GM18519 (cell line): ENCODE results near the gene MTURN.
"Not testable (repeated sequence)": the region's sequence is repeated elsewhere in the genome, so short reads cannot be mapped to it uniquely, and the experiment has no call there.

Experiments
- ATAC-seq: cut with Tn5 transposase; IDR thresholded peaks from one replicate; pipeline ENCODE4 v1.9.1; 2021; ENCODE audit warnings: mild to moderate bottlenecking, moderate library complexity; ENCODE audit not compliant: unreplicated experiment, low FRiP score

Gene MTURN

GRCh38 chr7:30176463-30177109 lies 41.8 kb downstream of the MTURN start:
- no peak for ATAC-seq

DNA sequence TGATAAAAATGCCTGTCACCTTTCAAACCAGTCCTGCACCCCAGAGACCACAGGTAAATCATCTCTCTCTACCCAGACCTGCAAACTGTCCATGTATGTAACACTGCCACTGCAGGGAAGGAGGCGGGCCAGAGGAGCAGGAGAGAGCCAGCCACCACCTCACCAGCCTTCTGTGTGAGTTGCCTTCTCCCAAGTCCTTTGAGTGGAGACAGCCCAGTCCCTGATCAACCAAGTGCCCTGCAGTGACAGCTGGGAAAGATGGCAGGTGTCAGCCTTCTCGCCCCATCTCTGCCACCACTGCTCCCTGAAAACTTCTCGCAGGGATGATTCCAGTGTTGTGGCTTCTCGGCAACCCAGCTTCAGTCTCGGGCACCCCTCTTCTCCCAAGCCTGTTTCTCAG lies 42.4 kb downstream of the MTURN start:
- ATAC-seq = no peak

DNA sequence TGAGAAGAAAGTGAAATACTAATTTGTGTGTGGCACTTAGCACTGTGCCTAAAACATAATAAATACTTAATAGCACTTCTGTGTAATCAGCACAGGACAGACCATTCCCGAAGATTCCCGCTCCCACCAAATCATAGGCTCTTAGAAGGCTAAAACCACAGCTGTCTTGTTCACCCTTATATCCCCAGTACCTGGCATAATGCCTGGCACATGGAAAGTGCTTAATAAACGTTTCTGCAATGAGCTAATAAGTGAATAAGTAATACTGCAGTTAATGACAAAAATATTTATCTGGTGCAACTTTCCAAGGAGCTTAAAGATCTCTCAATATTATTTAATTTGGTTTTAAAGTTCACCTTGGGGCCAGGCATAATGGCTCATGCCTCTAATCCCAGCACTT lies 43.2 kb downstream of the MTURN start:
- no peak for ATAC-seq

DNA sequence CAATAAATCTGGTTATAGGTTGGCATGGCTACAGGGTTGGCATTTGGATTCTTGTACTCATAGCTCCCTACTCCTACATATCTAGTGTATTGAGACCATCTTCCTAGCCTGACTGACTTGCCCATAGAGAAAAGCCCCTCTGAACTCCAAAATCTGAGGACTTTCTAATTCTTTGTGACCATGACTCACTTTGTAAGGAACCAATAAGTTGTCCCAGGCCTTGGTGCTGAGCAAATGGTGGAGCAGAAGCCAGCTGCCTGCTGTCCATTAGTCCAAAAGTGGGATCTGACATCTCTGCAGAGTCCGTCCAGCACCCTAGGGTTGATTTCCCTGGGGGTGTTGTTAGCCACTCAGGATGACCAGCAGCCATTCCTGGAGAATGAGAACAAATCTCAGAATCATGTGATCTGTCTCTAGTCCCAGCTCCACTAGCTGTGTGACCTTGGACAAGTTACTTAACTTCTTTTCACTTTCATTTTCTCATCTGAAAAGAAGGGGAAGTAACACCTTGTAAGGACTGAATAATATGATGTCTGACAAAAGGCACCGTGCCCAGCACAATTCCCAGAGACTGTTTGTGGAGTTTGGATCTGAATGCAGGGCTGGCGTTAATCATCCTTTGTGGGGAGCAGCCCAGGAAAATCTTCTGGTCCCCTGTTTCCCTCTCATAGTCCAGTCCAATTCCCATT lies 44.1 kb downstream of the MTURN start:
- peak; percentile 79 for ATAC-seq

DNA sequence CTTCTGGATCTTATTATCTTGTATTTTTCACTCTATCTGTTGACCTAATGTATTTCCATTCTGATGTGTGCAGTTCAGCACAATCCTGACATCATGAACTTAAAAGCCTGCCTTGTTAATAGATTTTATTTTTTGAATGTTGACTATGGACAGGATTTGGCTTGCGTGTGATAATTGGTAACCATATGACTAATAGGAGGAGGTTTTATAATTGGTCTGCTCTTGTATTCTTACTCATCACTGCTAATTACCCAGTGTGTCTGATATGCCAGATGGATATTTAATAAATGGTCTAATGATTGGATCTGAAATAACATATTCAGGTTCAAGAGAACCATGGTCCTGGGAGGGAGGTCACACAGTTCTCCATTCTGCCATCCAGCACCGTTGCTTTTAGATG lies 45.9 kb downstream of the MTURN start:
- ATAC-seq = no peak

DNA sequence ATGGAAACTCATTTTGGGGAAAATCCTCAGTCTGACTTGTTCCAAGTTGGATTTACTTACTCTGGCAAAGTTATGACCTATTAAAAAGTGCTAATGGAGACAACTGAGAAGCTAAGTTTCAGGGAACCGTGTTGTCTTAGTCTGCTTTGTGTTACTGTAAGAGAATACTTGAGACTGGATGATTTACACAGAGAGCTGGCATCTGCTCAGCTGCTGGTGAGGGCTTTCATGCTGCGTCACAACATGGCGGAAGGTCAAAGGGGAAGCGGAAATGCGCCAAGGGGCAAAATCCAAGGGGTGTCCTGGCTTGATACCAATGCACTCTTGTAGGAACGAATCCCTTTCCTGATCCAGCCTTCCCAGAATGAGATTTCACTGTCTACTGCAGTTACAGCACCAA lies 46.4 kb downstream of the MTURN start:
- ATAC-seq = no peak

- no peak for ATAC-seq
Observed at GRCh38 chr7:30181736-30182522, 47.1 kb downstream of the MTURN start.

- ATAC-seq = no peak
Observed at GRCh38 chr7:30182814-30183213, 48.0 kb downstream of the MTURN start.

- no peak for ATAC-seq
Observed at GRCh38 chr7:30183749-30184369, 49.1 kb downstream of the MTURN start.

DNA sequence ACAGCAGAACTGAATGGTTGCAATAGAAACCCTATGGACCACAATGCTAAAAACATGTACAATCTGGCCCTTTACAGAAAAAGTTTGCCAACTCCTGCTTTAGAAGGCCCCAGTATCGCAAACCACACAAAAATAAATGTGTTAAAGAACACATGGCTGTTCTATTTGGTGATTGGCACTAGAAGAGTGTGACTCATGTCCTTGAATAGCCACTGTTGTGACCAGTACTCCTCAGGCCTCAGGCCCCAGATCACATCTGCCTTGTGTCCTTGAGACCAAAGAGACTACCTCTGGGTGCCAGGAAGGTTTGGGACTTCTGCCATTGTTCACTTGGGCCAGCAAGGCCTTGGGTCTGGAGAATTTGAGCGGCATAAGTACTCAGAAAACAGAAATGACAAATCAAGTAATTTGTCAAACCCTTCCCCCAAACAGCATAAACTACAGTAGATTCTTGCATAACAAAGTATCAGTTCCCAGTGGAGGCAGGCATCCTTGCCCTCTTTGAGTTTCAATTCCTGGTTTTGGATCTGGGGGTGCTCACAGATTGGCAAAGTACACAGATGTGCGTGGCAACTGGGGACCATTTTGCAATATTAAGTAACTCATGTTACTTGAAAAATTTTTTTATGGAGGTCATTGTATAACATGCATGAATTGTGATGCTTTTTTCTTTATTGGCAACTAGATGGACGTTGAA lies 50.2 kb downstream of the MTURN start:
- no peak for ATAC-seq

DNA sequence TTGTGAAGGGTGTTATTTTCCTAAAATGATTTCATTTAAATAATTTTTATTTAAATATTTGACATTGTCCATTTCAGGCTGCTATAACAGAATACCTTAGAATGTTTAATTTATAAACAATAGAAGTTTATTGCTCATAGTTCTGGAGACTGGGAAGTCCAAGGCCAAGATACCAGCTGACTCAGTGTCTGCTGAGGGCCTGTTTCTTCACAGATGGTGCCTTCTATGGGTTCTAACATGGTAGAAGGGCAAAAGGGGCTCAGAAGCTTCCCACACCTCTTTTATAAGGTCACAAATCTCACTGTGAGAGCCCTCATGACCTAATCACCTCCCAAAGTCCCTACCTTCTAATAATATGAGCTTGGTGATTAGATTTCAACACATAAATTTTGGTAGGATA lies 50.7 kb downstream of the MTURN start:
- ATAC-seq = no peak

- no peak for ATAC-seq
Observed at GRCh38 chr7:30186725-30187124, 51.9 kb downstream of the MTURN start.

- no peak for ATAC-seq
Observed at GRCh38 chr7:30187513-30187912, 52.7 kb downstream of the MTURN start.

DNA sequence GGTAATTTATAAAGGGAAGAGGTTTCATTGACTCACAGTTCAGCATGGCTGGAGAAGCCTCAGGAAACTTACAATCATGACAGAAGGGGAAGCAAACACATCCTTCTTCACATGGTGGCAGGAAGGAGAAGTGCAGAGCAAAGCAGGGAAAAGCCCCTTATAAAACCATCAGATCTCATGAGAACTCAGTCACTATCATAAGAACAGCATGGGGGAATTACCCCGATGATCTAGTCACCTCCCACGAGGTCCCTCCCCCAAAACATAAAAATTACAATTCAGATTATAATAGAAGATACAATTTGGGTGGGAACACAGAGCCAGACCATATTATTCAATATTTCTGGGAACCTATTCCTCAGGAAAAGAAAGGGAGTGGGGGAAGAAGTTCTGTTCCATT lies 53.6 kb downstream of the MTURN start:
- not testable (repeated sequence) for ATAC-seq

GRCh38 chr7:30188811-30189210 lies 54.0 kb downstream of the MTURN start:
- no peak for ATAC-seq

DNA sequence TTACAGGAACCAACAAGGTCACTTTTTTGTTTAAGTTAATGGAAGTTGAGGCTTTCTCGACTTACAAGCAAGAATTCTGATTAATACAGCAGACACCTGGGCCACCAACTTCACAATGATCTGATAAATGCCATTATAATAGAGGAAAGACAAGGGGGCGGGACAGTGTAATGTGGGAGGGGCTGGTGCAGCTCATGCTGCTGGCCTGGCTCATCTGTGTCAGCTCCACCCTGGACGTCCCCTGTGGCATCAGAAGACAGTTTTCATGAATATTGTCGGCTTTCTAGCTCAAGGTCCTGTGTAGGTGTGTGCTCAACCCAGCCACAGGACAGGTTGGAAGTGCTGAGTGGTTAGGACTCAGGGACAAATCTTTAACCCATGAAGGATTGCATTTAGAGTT lies 57.0 kb downstream of the MTURN start:
- no peak for ATAC-seq

GRCh38 chr7:30193336-30193943 lies 58.7 kb downstream of the MTURN start:
- ATAC-seq = no peak

GRCh38 chr7:30196408-30196807 lies 61.6 kb downstream of the MTURN start:
- no peak for ATAC-seq

DNA sequence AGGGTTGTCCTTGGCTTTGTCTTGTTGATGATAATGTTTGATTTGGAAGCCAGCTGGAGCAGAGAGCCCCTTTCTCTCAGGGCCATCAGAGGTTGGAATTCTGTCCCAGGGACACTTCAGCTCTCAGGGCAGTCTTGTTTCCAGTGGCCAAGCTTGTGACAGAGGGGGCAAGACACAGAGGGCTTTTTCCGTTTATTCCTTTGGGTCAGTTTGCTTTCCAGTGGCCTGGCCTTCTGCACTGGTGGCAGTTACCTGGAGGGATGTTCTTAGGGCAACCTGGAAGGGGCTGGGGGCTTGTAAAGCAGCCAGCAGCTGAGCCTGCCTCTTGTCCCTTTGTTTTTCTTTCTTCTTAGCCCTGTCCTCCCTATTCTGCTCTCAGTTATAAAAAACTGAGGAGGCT lies 62.7 kb downstream of the MTURN start:
- ATAC-seq = no peak

GRCh38 chr7:30199271-30199670 lies 64.5 kb downstream of the MTURN start:
- ATAC-seq = no peak
